ENCODE results near the gene GAMT. TPM values are rescaled to one million over a fixed set of nuclear protein-coding genes. Genes with fewer than 3 reads are reported as not detected.

GAMT gene
- total RNA-seq, 2 experiments from 2014 or later: 11.0 to 13.0 TPM

DNA sequence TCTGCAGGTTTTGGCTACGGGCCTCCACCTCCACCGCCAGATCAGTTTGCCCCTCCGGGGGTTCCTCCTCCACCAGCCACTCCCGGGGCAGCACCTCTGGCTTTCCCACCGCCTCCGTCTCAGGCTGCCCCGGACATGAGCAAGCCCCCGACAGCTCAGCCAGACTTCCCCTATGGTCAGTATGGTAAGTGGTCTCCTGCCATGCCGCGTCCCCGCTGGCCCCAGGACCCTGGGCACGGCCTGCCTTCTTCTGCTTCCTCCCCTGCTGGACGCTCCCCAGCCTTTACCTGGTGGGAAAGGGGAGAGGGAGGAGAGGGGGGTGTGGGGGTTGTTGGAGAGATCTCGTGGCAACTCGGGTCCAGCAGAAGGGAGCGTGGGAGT, 31.2 kb upstream of the GAMT start:
- peaks cover 36% of the 10 kb centered on the region for H3K36me3 Mint-ChIP-seq (ENCODE audit: low read depth)
- H3K27me3 Mint-ChIP-seq: no peaks in the 10 kb centered on the region
- Histone ChIP-seq H3K4me3 (ENCODE audit: low read length) (no peak overlapping the region), H3K36me3 (ENCODE audit: insufficient read depth, low read length) (peaks cover 63% of the 10 kb centered on the region), H3K9me3 (ENCODE audit: control insufficient read depth in 1 of 2, insufficient read depth in 1 of 2, low read length in 2 of 2) (no peaks in the 10 kb centered on the region), H3K27me3 (ENCODE audit: control insufficient read depth in 1 of 2, insufficient read depth in 2 of 2, low read length in 2 of 2) (no peaks in the 10 kb centered on the region), H3K27ac (ENCODE audit: low read depth in 1 of 2, low read length in 2 of 2) (no peak overlapping the region), H3K4me1 (ENCODE audit: insufficient read depth, low read length) (no peaks in the 10 kb centered on the region)
- no peaks in the 10 kb centered on the region for H3K4me1 Mint-ChIP-seq (ENCODE audit: low read depth)
- TF ChIP-seq, protein P1, sequence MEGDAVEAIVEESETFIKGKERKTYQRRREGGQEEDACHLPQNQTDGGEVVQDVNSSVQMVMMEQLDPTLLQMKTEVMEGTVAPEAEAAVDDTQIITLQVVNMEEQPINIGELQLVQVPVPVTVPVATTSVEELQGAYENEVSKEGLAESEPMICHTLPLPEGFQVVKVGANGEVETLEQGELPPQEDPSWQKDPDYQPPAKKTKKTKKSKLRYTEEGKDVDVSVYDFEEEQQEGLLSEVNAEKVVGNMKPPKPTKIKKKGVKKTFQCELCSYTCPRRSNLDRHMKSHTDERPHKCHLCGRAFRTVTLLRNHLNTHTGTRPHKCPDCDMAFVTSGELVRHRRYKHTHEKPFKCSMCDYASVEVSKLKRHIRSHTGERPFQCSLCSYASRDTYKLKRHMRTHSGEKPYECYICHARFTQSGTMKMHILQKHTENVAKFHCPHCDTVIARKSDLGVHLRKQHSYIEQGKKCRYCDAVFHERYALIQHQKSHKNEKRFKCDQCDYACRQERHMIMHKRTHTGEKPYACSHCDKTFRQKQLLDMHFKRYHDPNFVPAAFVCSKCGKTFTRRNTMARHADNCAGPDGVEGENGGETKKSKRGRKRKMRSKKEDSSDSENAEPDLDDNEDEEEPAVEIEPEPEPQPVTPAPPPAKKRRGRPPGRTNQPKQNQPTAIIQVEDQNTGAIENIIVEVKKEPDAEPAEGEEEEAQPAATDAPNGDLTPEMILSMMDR (IDR thresholded peaks at IDR 0.05): no peak
- ATAC-seq (ENCODE audit: poor library complexity) (no peak), DNase-seq (no peak)
- peak overlapping the region; percentile 20 for H3K27ac Mint-ChIP-seq
- intact Hi-C loops (cut with DNase I, micrococcal nuclease): no loop called here
- POLR2A ChIA-PET: no interaction called here
- CTCF ChIA-PET: no interaction called here
- no peak overlapping the region for H3K4me3 Mint-ChIP-seq
- no peaks in the 10 kb centered on the region for H3K9me3 Mint-ChIP-seq

DNA sequence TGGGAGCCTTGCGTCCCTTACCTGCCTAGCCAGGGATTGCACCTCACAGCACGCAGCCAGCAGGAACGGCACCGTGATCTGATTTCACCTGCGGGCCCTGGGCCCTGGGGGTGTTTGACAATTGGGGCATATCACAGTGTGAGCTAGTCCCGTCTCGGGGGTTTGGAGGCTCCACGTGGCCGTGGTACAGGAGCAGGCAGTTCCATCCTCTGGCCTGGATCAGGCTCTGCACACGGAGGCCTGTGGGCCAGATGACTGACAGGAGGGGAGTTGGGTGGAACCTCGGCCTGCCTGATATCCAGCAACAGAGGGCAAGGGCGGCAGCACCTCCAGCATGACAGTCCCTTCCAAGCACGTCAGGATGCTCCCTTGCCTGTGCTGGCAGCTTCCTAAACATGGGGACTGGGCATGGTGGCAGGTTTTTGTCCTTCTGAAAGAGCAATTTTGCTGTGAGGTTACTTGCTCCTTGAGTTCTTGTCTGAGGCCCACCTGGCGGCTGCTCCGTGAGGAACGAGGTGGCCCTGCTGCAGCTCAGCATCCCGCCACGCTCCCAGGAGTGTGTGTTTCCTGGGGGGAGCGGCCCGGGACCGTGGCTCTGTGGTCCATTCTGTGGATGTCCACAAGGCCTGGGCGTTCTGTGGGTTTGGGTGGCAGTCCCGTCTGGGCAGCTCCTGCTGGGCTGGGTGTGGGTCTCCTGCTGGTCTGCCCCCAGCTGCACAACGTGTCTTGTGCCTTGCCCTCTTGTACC, 30.6 kb upstream of the GAMT start:
- CTCF ChIA-PET: no interaction called here
- Histone ChIP-seq H3K36me3 (ENCODE audit: insufficient read depth, low read length) (peaks cover 66% of the 10 kb centered on the region), H3K4me1 (ENCODE audit: insufficient read depth, low read length) (no peaks in the 10 kb centered on the region), H3K27ac (ENCODE audit: low read depth in 1 of 2, low read length in 2 of 2) (no peak overlapping the region), H3K27me3 (ENCODE audit: control insufficient read depth in 1 of 2, insufficient read depth in 2 of 2, low read length in 2 of 2) (no peaks in the 10 kb centered on the region), H3K4me3 (ENCODE audit: low read length) (no peak overlapping the region), H3K9me3 (ENCODE audit: control insufficient read depth in 1 of 2, insufficient read depth in 1 of 2, low read length in 2 of 2) (no peaks in the 10 kb centered on the region)
- TF ChIP-seq, protein P1 (IDR thresholded peaks at IDR 0.05): no peak
- peaks cover 41% of the 10 kb centered on the region for H3K36me3 Mint-ChIP-seq (ENCODE audit: low read depth)
- ATAC-seq (ENCODE audit: poor library complexity): no peak
- POLR2A ChIA-PET: no interaction called here
- H3K27ac Mint-ChIP-seq: no peak overlapping the region
- no peak overlapping the region for H3K4me3 Mint-ChIP-seq
- H3K9me3 Mint-ChIP-seq: no peaks in the 10 kb centered on the region
- intact Hi-C loops (cut with DNase I, micrococcal nuclease): no loop called here
- no peak for DNase-seq
- no peaks in the 10 kb centered on the region for H3K27me3 Mint-ChIP-seq
- H3K4me1 Mint-ChIP-seq (ENCODE audit: low read depth): no peaks in the 10 kb centered on the region

DNA sequence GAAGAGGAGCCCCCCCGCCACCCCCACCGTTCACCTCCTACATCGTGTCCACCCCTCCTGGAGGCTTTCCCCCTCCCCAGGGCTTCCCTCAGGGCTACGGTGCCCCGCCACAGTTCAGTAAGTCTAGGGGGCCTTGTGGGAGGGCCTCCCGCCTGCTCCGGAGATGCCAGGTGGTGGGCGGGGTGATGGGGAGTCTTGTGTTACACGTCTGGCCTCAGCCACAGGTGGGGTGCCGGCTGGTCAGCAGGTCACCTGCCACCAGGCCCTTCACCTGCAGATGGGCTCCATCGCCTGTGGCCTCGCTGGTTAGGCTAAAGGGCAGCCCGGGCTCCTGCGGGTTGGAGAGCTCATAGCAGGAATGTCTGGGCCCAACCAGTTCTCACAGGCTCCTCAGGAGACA, 28.9 kb upstream of the GAMT start:
- DNase-seq: no peak
- Mint-ChIP-seq H3K27ac (no peak overlapping the region), H3K4me1 (ENCODE audit: low read depth) (no peaks in the 10 kb centered on the region), H3K9me3 (no peaks in the 10 kb centered on the region), H3K36me3 (ENCODE audit: low read depth) (peaks cover 53% of the 10 kb centered on the region), H3K27me3 (no peaks in the 10 kb centered on the region), H3K4me3 (no peak overlapping the region)
- TF ChIP-seq, protein P1 (IDR thresholded peaks at IDR 0.05): no peak
- CTCF ChIA-PET: no interaction called here
- H3K4me3 ChIP-seq (ENCODE audit: low read length): no peak overlapping the region
- H3K27ac ChIP-seq (ENCODE audit: low read depth in 1 of 2, low read length in 2 of 2): no peak overlapping the region
- no peaks in the 10 kb centered on the region for H3K9me3 ChIP-seq (ENCODE audit: control insufficient read depth in 1 of 2, insufficient read depth in 1 of 2, low read length in 2 of 2)
- H3K36me3 ChIP-seq (ENCODE audit: insufficient read depth, low read length): peaks cover 82% of the 10 kb centered on the region
- ATAC-seq (ENCODE audit: poor library complexity): no peak
- no peaks in the 10 kb centered on the region for H3K4me1 ChIP-seq (ENCODE audit: insufficient read depth, low read length)
- intact Hi-C loops (cut with DNase I, micrococcal nuclease): no loop called here
- POLR2A ChIA-PET: no interaction called here
- no peaks in the 10 kb centered on the region for H3K27me3 ChIP-seq (ENCODE audit: control insufficient read depth in 1 of 2, insufficient read depth in 2 of 2, low read length in 2 of 2)

All from CD4-positive, alpha-beta T cell (primary cell).